CD4-positive, alpha-beta T cell treated with Interferon alpha-2 for 1 hour (primary cell): ENCODE data around the gene MRPS15.
"Not testable (repeated sequence)": the region's sequence is repeated elsewhere in the genome, so short reads cannot be mapped to it uniquely, and the experiment has no call there.

Source experiments
- DNase-seq, 2 donors: peaks; one replicate each; pipeline ENCODE4 v3.0.0-alpha.2; 2020 to 2022

MRPS15 gene

DNA sequence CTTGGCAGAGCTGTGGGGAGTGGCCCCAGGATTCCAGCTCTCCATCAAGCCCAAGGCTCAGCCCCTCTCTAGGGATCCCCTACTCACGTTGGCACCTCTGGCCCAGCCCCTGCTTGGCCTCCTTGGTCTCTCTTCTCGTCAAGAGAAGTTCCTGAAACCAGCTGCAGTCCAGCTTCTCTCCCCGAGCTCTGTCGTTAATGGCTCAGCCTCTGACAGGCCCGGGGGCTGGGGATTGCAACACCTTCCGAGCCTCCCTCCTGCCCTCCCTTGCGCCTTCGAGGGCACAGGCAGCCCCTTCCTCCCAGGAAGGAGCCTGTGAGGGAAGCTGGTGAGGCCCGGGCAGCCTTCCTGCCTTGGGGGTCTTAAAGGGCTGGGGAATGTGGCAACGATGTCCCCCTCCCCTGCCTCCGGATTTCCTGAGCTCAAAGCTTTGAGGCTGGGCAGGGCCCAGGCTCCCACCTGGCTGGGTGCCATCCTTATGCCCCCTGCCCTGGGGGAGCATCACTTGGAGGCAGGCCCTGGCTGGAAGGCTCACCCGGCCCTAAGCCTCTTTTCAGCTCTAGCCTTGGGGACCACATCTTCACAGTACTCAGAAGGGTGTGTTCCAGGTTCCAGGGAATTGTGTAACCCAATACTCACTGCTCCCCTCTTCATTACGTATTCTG lies 18.7 kb upstream of the MRPS15 start, which contains the start of gene CSF3R:
CSF3R (minus strand) TSS at position 190 of the 665 bp plus-strand sequence. CDS start 3,417 bp downstream, outside the sequence.
- peak in 1 of 2 donors; percentile 9 for DNase-seq

DNA sequence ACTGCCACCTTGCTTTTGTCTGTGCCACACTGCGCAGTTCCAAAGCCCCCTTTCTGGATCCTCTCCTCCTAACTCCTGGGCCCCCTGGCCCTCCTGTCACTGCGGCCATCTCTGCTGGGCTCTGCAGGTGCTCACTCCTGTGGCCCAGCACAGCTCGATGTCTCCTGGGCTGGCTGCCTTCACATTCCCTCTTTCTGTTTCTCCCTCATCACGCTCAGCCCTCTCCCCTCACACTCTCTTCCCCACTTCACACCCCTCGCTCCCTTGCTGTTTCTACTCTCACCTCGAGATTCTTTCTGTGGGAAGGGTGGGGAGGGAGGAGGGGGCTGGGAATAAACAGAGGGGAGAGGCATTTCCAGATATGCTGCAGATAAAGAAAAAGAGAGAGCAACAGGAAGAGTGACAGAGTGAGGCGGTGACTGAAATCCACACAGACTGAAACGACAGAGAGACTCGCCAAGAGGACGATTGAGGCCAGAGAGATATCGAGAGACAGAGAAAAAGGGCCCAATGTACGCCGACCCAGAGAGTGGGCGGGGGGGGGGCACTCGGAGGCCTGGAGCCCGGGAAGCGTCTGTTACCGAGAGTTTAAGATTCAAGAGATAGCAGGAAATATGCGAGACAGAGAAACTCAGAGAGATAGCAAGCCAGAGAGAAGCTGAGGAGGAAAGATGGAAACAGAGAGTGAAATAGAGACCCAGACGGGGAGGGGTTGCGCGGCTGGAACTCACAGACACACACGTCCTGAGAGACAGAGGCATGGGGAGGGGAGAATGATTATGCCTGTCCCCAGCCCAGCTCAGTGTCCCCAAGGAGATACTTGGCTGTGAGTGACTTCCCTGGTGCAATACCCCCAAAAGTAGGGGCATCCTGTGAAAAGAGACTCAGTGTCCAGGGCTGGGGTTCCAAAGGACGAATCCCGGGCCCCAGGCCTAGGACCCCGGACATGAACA lies 17.9 kb upstream of the MRPS15 start:
- no peak for DNase-seq

DNA sequence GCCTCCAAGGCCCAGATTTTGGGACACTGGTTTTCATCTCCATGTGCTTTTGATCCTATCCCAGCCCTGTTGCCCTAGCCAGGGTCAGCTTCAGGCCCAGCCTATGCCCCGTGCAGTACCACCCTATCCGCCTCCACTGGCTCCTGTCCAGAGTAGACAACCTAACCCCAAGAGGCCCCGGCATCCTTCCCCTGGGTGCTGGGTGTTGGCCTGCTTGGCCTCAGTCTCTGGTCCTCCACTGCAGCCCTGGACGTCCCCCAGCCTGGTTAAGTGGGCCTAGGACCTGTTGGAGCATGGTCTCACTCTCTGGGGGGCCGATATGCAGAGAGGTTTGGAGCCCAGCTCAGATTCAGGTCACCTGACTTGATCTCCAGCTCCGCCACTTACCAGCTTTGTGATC lies 16.9 kb upstream of the MRPS15 start:
- DNase-seq: no peak

DNA sequence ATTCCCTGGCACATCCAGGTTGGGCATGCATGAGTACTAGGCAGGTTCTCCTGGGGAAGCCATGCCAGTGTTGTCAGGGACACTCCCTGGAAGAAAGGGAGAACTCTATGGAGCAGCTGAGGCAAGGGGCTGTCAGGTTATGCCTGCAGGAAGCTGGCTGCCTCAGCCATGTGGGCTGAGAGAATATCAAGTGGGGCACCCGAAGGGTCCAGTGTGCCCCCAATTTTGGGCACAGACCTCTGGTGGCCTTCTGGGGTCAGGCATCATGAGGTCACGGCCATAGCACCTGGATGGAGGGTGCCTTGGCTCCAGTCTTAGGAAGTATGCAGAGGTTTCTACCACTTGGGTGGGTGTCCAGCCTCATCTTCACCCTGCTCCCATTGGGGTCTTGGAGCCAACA lies 16.0 kb upstream of the MRPS15 start:
- no peak for DNase-seq

DNA sequence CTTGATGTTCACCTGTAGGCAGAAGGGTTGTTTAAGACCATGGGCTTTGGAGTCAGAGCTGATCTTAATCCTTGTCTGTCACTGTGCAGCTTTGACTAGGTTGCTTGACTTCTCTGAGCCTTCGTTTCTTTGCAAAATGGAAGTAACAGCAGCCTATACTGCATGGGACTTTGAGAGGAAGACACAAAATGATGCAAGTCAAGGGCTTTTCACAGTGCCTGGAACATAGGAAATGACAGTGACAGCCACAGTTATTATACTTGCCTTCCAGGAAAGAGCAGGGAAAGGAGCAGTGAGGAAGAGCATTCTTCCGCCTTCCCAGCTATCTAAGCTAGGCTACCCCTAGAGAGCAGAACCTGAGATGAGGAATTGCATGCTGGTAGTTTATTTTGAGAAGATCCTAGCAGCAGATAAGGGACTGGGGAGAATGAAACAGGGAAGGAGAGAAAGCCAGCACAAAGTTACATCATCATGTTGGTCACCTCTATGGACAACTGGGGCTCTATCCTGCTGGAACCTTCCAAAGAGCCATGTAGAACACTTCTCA lies 15.4 kb upstream of the MRPS15 start:
- DNase-seq: no peak

DNA sequence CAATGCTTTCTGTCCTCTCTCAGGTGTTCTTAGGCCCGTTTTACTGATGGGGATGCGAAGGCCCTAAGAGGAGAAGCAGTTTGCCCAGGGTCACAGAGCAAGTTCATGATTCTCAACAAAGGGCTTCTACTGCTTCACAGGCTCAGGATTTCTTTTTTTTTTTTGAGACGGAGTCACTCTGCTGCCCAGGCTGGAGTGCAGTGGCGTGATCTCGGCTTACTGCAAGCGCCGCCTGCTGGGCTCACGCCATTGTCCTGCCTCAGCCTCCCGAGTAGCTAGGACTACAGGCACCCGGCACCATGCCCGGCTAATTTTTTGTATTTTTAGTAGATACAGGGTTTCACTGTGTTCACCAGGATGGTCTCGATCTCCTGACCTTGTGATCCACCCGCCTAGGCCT lies 13.4 kb upstream of the MRPS15 start:
- not testable (repeated sequence) for DNase-seq

DNA sequence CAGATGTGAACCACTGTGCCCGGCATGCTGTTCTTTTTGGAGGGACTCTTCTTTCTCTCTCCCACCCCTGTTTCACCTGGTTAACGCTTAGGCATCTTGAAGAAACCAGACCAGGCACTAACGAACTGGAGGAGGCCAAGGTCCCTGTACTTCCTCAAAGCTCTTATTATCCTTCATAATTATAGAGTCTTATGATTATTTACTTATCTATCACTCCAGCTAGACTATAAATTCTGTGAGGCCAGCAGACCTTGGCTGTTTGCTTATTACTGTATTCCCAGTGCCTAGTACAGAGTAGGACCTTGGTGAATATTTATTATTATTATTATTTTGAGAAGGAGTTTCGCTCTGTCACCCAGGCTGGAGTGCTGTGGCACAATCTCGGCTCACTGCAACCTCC lies 12.8 kb upstream of the MRPS15 start:
- DNase-seq: no peak

DNA sequence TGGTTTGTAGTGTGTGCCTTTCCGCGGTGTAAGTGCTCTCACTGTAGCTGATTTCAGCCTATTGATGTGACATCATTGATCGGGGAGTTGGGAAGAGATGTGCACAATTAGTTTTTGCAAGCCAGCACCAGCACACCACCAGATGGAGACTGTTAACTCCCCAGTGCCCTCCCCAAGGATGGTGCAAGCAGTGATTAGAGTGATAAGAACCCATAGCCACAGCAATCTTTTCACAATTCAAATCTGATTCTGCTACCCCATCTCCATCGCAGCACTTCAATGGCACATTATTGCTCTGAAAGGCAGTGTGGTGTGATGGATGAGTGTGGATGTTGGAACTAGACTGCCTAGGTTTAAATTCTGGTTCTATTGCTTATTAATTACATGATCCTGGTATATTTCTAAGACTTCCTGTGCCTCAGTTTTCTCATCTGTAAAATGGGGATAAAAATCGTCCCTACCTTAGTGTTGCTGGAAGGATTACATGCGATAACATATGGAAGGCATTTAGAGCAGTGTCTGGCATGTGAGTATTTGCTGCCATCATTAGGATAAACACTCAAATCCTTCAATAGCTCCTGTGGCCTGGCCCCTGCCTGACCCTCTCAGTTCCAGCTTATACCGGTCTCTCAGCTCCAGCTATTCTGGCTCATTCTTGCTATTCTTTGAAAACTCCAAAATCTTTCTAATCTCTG lies 11.9 kb upstream of the MRPS15 start:
- no peak for DNase-seq

DNA sequence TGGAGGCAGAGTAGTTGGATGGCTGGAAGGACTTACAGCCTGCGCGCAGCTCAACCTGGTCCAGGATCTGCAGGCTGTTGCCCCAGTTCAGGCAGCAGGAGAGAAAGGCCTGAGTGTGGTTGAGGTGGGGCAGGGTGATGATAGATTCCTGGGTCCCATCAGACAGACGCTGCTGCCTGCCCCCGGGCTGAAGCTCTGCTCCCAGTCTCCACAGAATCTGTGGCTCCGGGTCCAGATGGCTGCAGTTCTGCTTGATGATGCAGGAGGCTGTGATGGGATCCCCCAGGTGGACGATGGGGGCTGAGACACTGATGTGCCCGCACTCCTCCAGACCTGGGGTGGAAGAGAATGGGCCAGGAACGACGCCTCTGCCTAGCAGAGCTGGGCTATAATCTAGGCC lies 11.2 kb upstream of the MRPS15 start:
- no peak for DNase-seq

DNA sequence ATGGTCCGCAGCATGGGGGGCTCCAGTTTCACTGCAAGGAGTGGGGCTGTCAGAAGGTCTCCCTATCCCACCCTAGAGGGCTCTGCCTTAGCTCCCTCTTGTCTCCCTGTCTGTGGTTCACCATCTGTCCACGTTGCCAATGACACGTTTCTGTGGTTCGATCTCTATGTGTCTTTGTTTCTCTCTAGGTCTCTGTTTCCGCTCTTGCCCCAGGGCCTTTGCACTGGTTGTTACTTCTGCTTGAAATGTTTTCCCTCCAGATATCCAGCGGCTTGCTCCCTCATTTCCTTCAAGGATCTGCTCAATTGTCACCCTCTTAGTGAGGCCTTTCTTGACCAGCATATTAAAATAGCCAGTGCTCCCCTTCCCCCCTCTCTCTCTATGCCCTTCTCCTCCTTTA lies 8.5 kb upstream of the MRPS15 start:
- no peak for DNase-seq

DNA sequence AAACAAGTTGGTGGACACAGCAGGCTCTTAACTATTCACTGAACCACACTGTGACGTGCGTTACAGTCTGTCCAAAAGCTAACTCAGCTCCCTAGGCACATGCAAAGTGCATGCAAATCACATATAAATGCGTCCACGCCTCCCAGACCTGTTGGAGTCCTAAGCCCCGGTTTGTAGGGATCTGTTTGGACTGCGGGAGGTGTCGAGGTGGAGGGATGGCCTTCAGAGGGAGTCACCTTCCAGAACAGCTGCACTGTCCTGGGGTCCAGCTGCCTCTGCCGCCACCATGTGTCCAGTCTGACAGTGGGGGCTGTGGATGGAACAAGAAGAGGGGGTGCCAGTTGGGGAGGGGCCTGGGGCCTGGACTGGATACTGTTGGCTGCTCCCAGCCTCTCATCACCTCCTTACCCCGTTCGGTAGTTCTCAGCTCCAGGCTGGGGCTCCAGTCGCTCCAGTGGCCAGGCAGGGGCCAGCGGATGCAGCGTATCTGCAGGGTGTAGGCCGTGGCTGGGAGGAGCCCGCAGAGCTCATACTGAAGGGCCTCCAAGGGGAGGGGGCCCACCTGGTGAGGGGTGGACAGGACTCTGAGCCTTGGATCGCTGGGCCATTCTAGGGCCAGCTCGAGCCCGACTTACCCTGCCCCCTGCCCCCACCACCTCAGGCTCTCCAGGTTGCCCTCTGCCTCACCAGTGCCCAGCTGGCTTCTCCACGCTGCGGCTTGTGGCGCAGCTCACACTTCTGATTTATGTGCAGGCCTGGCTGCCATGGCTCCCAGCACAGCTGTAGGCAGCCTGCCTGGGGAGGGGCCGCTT lies 7.9 kb upstream of the MRPS15 start:
- no peak for DNase-seq

DNA sequence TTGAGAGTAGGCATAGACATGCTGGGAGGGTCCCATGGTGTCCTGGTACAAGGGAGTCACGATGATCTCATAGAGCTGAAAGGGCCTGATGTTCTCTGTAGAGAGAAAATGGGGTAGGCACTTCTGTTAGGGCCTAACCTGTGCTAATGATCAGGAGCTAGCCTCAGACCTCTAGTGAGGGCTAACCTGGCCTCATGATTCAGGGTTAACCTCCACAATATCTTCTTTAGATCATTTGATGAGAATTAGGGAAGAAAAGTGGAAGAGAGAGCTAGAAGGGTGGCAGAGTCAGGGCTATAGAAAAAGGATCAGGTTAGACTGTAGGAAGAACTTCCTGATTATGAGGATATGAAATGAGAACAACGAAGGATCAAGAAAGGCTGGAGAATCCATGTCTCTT lies 5.0 kb upstream of the MRPS15 start:
- DNase-seq: no peak

DNA sequence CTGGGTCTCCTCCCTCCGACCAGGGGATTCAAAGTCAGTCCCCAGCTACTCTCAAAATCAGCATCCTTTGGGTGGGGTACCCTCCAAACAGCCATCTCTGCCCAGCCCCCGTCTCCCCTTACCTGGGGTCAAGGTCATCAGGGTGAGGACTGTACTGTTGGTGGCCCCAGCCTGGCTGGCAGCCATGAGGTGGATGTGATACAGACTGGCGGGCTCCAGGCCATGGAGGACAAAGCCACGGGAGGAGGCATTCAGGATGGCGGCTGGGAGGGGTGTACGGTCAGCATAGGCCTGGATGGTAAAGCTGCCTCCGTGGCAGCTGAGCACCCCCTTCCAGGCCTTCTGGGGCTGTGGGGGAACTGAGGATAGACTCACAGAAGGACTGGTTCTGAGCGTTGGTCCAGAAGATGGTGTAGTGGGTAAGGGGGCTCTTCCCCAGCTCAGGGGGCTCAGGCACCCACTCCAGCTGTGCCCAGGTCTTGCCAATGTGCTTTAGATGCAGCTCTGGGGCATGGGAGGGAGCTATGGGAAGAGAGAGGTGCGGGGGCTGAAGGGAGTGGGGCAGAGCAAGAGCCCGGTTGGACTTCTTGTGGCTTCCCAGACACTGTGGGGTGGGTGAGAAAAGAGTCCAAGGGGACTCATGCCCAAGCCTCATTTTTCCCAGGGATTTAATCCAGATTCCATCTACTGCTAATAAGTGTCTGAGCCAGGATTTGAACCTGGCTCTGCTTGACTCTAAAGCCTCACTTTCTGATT lies 3.7 kb upstream of the MRPS15 start:
- no peak for DNase-seq

DNA sequence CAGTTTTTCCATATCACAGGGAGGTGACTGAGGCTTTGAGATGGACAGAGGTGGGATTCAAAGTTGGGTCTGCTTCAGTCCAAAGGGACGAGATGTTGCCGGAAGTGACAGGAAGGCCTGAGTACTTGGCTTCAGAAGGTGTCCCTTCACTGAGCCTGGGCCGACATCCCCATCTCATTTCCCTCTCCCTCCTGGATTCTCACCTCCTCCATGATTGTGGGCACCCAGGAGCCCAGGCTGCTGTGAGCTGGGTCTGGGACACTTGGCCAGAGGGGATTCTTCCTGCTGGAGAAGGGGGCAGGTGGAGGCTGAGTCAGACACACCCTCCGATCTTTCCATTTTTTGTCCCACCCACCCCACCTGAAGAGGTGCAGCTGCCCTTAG lies 2.8 kb upstream of the MRPS15 start:
- DNase-seq: no peak

DNA sequence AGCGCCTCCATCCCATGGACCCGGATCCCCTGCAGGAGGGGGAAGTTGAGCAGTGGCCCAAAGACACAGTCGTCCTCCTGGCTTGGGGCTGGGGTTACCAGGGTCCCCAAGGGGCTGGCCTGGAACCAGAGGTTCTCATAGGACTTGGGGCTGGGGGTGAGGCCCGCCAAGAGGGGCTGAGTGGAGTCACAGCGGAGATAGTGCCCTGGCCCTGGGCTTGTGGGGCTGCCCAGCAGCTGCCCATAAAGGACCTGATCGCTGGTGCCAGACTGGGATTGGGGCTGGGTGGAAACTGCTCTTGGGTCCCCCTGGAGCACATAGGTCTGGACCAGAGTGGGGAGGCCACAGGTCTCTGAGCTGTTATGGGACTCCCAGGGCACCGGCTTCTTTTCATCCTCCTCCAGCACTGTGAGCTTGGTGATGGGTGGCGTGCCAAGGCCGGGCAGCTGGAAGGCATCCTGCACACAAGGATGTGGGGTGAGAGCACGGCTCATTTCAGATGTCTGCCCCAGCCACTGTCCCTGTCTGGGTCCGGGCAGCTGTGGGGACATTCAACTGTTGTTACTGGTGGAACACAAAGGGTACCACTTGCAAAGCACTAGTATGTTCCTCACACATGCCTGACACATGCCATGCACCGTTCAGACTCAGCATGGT lies 2.3 kb upstream of the MRPS15 start:
- DNase-seq: no peak

DNA sequence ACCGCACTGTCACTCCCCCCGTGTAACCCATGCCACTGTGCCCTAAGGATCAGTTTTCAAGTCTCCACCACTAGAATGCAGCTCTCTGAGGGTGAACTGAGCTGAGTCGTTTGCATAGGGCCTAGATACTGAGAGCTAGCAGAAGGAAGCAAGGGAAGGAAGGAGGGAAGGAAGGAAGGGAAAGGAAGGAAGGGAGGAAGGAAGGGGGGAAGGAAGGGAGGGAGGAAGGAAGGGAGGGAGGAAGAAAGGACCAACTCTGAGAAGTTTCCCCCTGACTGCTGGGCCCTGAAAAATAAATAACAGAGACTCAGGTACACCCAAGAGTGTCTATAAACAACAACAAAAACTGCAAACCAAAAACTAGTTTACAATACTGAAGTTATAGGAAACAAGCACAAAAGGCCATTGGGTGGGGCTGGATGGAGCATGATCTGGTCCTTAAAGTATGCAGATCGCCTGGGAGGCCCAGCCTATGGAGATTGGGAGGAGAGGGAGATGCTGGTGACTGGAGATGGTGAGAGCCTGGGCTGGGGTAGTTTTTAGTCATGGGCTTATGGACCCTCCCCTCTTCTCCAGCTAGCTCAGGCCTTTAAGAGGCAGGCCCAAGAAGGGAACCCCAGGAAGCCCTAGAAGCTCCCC lies 1.7 kb upstream of the MRPS15 start:
- no peak for DNase-seq

DNA sequence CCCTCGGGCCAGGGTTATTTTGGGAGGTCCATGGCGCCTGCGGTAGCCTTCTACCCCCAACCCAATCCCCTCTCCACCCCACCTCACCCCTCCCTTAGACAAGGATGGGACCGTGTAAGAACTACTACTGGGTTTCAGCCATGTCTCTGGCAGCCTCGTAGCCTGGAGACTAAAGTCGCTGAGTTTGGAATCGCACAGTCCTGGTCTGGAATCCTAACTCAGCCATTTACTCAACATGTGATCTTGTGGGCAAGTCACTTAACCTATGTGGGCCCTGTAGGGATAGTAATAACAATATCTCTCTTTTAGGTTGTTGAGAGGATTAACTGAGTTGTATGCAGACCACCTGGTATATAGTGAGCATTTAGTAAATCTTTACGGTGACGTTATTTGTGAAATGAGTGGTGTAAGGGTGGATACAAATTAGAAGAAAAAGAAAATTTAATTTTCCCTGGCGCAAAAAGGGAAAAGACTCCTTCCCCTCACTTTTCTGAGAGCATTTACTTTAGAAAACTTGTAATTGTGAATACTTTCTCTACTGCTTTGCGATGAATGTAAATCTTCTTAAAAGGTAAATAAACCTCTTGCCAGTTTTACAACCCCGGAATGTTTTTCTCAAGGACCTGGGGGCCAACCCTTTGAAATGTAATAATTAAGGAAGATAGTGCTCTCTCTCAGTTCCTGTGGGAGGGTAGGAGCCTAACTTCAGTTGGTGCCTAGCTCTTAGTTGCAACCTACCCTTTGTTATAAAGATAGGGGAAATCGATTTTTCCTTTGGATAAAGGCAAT lies 615 bp upstream of the MRPS15 start:
- DNase-seq: no peak

DNA sequence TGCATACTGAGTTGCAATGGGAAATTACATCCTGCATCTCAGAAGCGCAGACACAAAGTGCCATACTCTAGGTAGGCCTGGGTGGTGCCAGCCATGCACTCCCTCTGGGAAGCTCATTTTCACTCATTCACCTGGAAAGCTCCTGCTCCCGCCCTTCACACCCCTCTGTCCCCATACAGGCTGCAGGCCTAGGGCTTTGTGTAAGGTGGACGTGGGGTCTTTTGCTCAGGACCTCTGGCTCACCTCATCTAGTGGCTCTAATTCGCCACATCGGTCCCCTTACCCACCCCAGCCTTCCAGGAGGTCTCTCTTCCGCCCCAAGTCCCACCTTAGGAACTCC lies 751 bp downstream of the MRPS15 start:
- DNase-seq: no peak

DNA sequence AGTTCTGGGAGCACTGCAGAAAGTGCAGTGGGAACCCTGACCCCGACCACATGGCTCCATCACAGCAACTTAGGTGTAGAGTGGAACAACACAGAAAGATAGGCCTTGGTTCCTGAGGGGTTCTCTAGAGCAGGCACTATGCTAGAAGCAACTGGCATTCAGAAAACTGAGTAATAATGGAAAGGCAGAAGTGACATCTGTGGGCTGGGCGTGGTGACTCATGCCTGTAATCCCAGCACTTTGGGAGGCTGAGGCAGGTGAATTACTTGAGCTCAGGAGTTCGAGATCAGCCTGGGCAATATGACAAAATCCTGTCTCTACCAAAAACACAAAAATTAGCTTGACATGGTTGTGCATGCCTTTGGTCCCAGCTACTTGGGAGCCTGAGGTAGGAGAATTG lies 5.3 kb downstream of the MRPS15 start:
- DNase-seq: no peak

DNA sequence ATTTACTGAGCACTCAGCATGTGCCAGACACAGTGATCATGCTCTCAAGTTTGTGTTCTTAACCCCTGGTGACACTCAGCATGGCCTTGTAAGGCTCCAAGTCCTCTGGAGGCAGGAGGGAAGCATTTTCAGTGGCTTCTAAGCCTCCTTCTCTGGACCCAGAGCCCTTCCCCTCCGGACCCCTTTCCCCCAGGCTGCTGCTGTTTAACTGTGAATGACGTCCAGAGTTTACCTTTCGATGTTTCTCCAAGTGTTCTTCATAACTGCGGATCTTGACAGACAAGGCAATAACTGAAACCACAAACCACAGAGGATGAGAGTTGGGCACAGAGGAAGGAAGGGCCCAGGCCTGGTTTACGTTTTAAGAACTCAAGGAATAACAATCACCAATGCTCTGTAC lies 6.5 kb downstream of the MRPS15 start:
- peak in 1 of 2 donors; percentile 18 for DNase-seq
